ENCODE data around the gene SCMH1.
A peak's percentile ranks its signal among the peaks of the same experiment; 100 is the strongest.
"Not testable (repeated sequence)": the region's sequence is repeated elsewhere in the genome, so short reads cannot be mapped to it uniquely, and the experiment has no call there.

The SCMH1 gene

DNA sequence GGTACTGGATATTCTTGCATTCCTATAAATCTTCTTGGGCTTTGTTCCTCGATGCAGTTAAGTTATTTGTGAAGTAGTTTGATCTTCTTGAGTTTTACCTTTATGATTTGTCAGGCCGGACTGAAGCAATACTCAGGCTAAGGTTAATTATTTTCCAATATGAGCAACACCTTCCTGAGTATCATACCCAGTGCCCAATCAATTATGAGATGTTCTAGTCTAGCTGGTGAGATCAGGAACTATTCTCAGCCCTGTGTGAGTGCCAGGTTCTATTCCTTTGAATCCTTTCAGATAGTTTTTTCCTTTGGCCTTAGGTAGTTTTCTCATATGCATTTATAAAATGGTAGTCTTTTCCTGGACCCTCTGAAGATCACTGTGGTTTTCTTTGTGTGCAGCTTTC, 92.5 kb downstream of the SCMH1 start:
- DNase-seq = no peak

DNA sequence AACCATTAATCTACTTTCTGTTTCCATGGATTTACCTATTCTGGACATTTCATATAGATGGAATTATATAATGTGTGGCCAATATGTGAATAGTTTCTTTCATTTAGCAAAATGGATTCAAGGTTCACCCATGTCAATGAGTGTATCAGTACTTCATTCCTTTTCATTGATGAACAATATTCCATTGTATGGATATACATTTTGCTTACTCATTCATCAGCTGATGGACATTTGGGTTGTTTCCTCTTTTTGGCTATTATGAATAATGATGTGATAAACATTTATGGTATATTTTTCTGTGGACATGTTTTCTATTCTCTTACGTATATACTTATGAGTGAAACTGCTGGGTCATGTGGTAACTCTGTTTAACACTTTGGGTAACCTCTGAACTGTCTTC, 97.8 kb downstream of the SCMH1 start:
- DNase-seq = no peak

DNA sequence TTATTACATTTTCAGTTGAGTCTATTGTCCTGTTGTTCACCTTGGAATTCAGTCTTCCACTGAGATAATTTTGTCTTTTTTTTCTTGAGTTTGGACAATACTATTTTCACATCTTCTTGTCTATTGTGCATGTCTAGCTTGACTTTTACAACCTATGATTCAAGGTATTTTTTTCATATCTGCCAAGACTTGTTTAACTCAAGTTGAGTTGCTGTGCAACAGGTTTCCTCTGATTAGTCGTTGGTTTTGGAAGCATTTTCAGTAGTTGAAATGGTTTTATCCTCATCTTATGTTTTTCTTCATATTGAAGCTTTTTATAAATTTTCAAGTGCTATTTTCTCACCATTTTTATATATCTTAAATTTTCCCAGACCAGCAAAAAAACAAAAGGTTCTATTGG, 103.6 kb downstream of the SCMH1 start:
- no peak for DNase-seq

DNA sequence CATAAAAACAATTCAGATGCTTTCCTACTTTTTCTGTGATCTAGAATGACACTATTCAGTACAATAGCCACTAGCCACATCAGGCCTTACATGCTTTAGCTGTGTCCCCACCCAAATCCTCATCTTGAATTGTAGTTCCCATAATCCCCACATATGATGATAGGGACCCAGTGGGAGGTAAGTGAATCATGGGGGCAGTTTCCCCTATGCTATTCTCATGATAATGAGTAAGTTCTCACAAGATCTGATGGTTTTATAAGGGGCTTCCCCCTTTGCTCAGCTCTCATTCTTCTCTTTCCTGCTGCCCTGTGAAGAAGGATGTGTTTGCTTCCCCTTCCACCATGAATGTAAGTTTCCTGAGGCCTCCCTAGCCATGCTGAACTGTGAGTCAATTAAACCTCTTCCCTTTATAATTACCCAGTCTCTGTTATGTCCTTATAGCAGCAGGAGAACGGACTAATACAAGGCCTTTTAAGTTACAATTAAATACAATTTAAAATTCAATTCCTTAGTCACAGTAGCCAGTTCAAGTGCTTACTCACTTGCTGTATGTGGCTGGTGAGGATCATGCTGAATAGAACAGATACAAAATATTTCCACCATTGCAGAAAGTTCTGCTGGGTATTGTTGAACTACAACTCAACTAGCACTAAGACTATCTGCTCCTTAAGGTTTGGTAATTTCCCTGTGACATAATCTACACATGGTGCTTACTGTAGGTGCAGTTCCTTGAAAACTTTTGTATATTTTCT, 106.7 kb downstream of the SCMH1 start:
- DNase-seq = no peak

DNA sequence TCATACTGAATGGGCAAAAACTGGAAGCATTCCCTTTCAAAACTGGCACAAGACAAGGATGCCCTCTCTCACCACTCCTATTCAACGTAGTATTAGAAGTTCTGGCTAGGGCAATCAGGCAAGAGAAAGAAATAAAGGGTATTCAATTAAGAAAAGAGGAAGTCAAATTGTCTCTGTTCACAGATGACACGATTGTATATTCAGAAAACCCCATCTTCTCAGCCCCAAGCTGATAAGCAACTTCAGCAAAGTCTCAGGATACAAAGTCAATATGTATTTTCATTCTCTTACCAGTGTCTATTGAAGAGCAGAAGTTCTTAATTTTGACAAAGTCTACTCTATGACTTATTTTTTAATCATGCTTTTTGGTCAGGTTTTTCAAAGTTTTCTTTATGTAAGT, 107.8 kb downstream of the SCMH1 start:
- DNase-seq = not testable (repeated sequence)

DNA sequence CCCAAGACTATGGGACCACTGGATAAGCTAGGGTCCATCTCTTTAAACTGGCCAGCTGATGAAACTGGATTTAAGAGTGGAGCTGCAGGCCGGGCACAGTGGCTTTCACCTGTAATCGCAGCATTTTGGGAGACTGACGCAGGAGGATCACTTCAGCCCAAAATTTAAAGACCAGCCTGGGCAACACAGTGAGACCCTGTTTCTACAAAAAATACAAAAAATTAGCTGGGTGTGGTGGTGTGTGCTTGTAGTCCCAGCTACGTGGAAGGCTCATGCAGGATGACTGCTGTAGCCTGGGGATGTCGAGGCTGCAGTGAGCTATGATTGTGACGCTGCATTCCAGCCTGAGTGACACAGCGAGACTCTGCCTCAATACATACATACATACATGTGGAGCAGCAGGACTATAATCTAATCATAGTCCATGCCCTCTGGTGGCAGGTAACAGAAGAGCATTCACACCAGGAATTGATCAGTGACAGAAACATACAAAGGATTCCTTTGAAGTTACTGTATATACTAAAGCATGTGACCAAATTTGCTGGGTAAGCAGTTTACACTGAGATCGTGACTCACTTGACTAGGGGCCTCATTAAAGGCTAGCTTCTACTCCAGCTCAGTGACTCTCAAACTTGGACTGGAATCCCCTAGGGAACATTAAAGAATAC, 119.1 kb downstream of the SCMH1 start:
- peak; percentile 9 to 12 for DNase-seq

DNA sequence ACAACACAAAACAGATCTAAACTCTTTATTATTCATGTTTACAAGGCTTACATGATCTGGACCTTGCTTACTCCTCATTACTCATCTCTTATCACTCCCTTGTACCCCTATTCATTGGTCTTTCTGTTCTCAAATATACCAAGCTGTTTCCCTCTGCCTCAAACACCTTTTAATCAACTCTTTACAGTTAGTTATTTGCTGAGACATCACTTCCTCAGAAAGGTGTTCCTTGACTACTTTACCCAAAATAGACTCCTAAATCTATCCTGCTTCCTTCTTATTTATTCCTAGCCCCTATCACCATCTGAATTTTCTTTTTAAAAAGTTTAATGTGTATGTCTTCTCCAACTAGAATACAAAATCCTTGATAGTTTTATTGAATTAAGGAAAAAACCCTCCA, 120.0 kb downstream of the SCMH1 start:
- no peak for DNase-seq

DNA sequence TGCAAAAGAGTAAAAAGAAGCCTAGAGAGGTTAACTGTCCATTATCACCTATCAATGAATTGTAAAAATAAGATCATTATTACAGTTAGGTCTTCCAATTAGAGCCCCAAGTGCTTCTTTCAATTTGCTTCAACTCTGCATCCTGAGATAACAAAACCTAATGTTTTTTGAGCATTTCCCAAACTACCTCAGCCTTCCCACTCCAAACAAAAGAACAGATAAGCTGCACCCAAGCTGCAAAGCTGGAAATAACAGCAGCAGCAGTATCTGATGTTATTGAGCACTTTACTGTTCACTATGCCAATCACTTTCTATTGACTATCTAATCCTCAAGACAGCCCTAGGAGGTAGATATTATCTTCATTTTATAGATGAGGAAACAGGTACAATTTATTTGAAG, 123.5 kb downstream of the SCMH1 start:
- no peak for DNase-seq

DNA sequence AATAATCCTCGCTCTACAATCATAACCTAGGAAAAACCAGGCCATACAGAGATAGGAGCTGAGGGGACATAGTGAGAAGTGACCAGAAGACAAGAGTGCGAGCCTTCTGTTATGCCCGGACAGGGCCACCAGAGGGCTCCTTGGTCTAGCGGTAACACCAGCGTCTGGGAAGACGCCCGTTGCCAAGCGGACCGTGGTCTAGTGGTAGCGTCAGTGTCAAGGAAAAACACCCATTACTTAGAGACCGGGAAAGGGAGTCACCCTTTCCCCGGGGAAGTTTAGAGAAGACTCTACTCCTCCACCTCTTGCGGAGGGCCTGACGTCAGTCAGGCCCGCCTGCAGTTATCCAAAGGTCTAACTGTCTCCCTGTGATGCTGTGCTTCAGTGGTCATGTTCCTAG, 124.9 kb downstream of the SCMH1 start:
- DNase-seq = not testable (repeated sequence)

DNA sequence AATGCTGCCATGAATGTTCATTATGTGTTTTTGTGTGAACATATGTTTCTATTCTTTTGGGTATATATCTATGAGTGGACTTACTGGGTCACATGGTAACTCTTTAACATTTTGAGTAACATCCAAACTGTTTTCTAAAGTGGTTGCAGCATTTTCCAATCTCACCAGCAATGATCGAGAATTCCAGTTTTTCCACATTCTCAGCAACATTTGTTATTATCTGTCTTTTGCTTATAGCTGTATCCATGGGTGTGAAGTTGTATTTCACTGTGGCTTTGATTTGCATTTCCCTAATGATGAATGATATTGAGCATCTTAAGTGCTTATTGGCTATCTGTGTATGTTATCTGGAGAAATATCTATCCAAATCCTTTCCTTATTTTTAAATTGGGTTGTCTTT, 131.4 kb downstream of the SCMH1 start:
- DNase-seq = no peak

DNA sequence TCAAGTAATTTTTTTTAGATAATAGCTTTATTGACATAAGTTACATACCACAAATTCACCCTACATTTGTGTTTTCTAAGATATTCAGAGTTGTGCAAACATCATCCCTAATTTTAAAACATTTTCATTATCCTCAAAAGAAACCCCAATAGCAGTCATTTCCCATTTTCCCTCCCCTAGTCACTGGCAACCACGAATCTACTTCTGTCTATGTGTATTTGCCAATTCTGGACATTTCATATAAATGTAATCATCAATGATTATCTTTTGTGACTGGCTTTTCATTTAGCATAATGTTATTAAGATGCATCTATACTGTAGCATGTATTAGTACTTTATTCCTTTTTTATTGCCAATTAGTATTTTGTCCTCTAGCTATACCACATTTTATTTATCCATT, 131.8 kb downstream of the SCMH1 start:
- DNase-seq = no peak

DNA sequence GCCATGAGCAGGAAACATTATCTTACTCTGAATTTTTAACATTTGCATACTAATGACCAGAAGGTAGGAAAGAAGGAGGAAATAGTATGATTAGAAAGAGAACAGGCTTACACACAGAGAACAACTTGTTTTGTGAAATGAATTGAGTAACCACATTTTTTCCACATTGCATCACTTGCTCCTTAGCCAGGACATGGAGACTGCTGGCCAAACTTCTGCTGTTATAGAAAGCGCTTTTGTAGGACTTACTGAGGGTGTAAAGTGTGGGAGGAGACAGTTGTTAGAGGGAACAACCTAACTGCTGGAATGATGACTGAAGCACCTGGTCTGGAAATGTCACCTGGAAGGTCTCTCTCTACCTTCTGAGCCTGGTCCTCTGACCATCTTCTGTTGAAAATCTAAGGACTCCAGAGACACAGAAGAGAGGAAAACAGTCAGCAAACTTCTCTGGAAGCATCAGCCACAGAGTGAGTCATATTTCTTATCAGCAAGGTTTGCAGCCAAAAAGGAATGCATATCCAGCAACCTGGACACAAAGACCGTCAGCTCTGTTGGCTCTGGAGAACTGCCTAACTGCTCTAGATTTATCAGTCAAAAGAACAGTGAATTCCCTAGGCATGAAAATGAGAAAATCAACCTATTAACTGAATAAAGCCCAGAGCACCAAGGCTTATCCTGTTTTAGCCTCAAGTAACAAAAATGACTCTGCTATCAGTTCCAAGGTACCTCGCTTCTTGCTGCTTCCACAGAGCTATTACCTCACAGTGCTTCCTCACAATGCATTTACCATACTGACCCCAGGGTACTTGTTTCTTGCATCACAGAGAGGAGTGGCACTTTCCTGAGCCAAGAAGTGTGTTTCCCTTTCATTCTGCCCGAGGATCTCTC, 132.6 kb downstream of the SCMH1 start:
- DNase-seq = peak in 1 of 2 experiments; percentile 57

DNA sequence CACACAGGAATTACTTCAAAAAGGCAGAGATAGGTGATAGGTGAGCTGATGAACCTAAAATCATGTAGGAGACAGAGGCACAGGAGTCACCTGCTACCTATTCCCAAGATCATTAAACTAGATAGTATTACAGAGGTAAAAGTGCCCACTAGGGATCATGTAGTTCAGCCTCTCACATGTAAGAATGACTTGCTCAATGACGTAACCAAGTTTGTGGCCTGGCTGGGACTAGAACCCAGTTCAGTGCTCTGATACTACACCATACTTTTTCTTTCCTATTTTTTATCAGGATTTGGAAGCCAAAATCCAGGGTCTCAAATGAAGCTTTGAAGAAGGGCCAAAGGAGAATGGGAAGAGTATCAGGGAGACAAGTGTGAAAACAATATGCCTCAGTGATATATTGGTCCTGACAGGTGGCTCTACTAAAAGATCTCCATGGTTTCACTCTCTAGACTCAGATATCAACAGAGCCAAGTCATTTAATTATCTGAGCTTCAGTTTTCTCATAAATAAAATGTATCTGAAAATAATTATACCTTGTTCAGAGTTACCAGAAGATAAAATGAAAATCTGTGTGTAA, 133.3 kb downstream of the SCMH1 start:
- DNase-seq = no peak

DNA sequence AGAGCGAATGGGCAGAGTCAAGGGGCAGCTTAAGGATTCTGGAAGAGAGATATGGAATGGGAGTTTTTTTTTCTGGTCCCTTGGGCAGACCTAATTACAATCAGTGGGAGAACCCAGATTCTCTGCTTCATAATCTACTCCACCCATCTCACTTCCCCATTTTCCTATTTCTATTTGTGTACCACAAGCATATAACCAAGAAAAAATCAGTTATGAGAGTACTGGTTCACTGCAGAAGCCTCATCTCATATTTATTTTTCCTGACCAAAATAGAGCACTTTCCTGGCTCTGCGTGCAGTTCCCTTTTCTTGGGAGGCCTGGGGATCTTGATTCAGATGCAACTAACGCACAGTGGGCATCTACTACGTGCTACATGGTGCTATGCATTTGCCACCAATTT, 138.3 kb downstream of the SCMH1 start:
- no peak for DNase-seq

DNA sequence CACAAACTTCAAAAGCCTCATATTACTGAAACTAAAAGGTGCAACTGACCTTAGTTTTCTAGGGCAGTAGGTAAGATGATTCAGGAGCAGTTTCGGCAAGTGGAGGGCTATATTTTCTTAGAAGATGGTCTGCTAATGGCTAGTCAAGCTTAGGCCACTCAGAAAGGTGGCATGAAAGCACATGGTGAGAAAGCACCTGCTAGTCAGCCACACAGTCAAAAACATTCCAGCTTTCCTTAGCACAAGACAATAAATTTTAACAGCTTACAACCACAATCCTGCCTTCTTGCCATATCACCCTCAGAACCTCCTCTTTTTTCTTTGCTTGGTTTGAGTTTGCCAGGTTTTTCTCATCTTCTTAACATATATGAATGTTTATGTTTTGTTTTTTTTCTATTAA, 139.5 kb downstream of the SCMH1 start:
- no peak for DNase-seq

DNA sequence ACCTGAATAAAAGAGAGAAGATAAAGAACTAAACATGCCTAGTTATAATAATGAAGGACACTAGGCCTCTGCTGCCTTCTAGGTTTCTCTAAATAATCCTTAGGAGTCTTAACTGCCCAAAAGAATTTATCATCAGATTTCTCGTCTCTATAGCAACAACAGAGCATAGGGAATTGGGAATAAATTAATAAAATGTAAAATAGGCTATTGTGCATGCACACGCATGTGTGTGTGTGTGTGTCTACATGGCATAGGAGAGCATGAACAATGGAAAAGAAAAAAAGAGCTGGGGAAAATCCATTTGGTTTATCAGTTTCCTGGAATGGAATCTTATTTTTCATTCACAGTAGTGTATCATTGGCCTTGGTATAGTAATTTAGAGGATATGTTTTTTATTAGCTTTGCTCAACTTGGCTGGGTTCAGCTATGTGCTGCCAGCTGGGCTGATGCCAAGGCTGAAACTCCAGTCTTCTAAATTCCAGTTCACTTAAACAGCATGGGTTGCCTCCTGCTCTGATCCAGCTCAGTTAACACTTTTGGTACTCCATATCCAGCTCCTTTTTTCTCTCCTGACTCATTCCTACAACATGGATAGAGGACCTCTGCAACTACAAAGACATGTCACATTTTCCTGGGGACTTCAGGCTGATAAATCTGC, 140.0 kb downstream of the SCMH1 start:
- DNase-seq = peak; percentile 85 to 96

DNA sequence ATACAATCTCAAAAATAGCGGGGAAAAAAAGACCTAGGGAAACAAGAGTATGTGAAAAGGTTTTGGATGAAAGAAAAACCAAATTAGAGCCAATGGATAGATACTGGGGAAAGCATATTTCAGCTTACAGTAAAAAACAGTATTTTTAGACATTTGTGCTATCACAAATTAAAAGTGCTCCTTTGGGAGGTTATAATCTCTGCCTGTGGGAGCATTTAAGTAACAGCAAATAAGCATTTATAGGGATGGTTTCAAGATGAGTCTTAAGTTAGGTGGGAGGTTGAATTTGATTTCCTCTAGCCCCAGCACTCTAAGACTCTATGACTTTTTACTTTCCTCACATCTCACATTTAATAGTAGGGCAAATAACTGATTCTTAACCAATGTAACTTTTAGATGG, 141.0 kb downstream of the SCMH1 start:
- no peak for DNase-seq

DNA sequence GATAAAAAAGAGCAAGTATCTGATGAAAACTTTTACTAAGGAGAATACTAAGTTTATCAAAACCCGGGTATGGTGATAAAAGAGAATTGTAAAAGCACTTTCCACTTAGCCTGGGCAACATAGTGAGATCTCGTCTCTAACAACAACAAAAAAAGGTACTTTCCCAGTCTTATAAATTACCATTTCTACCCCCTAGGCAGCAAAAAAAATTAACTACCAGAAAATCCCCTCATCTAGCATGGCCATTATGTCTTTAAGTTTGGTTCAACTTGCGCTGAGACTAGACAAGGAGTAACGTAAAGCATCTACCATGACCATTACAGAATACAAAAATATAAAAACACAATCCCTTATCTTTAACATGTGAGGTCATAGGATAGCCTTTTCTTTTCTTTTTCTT, 141.9 kb downstream of the SCMH1 start:
- DNase-seq = no peak

DNA sequence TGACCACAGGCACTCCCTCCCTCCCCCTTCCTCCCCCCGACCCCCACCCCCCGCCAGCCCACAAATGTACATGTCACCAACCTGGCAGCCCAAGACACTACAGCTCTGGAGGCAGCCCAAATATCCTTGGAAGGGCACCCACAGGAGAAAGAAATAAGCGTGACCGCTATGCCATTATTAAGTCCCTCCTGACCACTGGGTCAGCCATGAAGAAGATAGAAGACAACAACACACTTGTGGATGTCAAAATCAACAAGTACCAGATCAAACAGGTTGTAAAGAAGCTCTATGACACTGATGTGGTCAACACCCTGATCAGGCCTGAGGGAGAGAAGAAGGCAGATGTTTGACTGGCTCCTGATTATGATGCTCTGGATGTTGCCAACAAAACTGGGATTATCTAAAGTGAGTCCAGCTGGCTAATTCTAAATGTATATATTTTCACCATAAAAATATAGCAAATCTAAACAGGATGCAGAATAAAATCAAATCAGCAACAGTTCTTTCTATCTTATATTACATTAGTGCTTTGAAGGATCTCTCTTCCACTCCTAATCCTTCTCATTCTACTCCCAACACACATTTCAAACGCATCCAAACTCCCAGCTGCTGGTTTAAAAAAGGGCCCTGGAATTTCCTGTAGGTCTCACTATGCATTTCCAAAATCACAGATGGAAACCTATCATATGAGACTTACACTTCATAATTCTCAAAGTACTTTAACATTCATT, 143.2 kb downstream of the SCMH1 start:
- DNase-seq = no peak

DNA sequence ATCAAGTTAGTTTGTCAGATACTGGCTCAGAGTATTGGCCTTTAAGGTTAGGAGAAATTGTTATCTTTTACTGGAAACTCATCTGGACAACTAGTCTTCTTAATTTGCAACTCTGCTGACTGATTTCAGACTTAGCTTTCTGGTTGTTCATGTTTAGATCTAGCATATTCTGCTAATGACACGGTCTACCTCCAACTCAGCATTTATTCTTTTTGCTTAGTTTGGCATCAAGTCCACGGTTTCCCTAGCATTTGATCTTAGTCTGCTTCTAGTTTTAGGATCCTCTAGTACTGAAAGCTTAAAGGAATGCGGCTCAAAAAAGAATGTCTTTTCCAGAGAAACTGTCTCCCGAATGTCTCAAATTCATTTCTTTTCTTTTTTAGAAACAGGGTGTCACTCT, 145.0 kb downstream of the SCMH1 start:
- no peak for DNase-seq

DNA sequence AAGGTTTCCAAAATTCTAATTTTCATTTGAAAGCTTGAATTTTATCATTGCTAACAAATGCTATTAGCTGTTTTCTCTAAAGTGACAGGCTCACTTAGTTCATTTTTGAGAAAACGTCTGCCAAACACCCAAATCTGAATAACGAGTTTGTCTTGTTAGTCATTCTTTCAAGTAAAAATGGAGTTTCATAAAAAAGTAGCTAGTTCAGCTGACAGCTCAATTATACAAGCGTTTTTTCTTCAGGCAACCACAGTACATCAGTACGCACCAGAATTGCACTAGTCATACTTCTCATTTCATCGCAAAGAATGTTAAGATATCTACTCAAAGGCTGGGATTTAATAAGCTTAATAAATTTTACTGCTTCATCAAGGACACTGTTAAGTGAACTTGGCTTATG, 148.3 kb downstream of the SCMH1 start:
- no peak for DNase-seq

DNA sequence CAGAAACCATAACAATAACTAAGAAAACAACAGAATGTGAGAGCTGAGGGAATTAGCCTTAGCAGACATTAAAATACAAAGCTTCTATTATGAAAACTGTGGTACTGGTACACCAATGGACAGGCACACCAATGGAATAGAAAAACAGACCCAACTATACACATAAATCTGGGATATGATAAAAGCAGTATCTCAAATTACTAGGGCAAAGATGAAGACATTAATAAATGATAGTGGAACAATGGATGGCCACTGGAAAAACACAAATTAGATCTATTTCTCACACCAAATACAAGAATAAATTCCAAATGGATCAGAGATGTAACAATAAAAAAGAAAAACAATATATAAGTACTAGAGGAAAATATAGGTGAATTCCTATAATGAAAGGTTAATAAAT, 155.2 kb downstream of the SCMH1 start:
- no peak for DNase-seq

Data from NCI-H446 (cell line).